D341Med (cell line): Measurements from ENCODE around the gene OMA1.
A peak's percentile ranks its signal among the peaks of the same experiment; 100 is the strongest.
"Not testable (repeated sequence)": the region's sequence is repeated elsewhere in the genome, so short reads cannot be mapped to it uniquely, and the experiment has no call there.

ENCODE experiments used
- DNase-seq: peaks from one replicate; pipeline ENCODE4 v3.0.0; 2012; ENCODE audit warnings: low spot score

Gene OMA1

DNA sequence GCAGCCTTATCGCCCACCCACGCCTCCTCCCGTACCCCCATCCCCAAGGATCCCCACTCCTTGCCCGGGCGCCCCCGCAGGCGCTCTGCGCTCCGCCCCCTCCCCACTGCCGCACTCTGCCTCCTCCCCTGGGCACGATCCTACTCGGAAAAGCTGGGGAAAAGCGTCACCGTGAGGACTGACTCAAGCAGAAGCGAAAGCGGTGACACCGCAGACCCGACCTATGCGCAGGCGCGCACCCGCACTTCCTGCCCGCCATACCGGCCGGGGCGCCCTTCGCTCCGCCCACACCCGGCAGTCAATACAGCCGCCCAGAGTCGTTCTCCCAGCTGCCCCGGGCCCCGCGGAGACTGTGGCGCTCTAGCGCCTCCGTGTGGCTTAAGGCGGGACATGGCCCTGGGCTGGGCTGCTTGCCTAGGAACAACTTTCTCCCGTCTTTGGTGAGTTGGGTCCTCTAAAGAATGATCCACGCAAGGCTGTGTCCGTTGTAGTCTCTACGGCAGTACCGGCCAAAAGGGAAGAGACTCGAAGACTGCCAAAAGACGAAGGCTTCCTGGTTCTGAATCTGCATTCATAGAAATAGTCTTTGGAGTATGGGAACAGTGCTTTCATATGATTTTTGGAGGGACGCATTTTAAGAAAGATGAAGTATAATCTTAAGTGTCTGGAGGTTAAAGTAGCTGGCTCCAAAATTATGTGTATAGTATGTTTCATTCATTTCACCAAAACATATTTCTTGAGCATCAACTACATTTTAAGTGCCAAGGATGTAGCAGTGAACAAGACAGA is at the start of gene OMA1:
Gene OMA1, minus strand, starts transcription at position 207 of the 789 bp plus-strand sequence. CDS start 7,432 bp downstream, outside the sequence.
- DNase-seq: peak; percentile 98

GRCh38 chr1:58594546-58594945 is 48.0 kb upstream of the OMA1 start:
- no peak for DNase-seq

GRCh38 chr1:58592522-58593134 is 46.1 kb upstream of the OMA1 start:
- DNase-seq: peak; percentile 31

- DNase-seq: no peak
Observed at GRCh38 chr1:58591806-58592205, 45.3 kb upstream of the OMA1 start.

DNA sequence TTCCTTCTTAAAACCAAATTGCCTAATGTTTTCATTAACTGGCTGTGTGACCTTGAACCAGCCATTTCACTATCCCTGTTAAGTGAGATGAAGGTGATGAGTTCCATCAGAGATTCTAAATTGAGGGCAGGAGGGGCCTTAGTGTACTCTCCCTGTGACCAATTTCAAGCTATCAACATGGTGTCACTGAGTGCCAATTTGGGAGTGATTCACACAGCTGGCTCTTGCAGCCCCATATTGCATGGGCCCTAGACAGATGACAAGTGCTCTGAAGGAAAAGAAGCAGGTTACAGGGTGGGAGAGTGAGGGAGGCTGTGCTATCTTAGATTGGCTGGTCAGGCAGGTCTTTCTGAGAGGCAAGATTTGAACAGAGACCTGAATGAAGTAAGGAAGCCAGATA is 43.5 kb upstream of the OMA1 start:
- no peak for DNase-seq

DNA sequence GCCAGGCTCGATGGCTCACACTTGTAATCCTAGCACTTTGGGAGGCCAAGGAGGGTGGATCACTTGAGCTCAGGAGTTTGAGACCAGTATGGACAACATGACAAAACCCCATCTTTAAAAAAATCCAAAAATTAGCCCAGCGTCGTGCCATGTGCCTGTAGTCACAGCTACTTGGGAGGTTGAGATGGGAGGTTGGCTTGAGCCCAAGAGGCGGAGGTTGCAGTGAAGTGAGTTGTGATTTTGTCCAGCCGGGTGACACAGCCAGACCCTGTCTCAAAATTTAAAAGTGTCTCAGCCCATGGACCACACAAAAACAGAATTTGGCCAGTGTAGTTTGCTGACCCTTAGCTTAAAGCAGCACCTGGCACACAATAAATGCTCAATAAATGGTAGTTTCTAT is 41.9 kb upstream of the OMA1 start:
- no peak for DNase-seq

DNA sequence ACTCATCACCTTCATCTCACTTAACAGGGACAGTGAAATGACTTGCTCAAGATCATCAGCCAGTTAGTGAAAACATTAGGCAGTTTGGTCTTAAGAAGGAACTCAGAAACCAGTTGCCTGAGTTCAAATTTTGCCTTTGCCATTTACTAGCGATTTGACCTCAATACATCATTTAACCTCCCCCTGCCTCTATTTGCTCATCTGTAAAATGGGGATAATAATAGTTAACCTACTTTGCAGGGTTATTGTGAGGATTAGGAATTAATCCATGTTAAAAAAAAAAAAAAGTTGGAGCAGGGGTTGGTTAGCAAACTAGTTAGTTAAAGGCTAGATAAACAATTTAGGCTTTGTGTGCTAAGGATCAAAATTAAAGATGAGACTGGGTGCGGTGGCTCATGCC is 41.1 kb upstream of the OMA1 start:
- no peak for DNase-seq

DNA sequence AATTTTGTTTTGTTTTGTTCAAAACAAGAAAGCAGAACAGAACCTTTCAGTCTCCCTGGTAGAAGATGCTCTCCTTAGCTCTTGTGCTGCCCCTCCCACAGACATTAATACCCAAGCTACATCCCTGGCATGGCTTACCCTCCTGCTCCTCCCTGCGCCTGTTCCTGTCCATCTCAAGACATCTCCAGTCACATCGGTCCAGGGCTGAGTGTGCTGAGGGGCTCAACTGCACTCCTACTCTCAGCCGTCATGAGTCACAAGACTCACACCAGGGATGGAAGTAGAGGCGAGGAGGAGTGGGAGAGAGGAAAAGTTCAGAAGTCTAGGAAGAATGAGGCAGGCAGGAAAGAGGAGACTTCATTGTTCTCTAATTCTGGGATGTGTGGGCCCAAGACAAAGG is 39.7 kb upstream of the OMA1 start:
- DNase-seq: no peak

- no peak for DNase-seq
Observed at GRCh38 chr1:58585581-58586151, 39.1 kb upstream of the OMA1 start.

GRCh38 chr1:58585166-58585565 is 38.6 kb upstream of the OMA1 start:
- DNase-seq: no peak

DNA sequence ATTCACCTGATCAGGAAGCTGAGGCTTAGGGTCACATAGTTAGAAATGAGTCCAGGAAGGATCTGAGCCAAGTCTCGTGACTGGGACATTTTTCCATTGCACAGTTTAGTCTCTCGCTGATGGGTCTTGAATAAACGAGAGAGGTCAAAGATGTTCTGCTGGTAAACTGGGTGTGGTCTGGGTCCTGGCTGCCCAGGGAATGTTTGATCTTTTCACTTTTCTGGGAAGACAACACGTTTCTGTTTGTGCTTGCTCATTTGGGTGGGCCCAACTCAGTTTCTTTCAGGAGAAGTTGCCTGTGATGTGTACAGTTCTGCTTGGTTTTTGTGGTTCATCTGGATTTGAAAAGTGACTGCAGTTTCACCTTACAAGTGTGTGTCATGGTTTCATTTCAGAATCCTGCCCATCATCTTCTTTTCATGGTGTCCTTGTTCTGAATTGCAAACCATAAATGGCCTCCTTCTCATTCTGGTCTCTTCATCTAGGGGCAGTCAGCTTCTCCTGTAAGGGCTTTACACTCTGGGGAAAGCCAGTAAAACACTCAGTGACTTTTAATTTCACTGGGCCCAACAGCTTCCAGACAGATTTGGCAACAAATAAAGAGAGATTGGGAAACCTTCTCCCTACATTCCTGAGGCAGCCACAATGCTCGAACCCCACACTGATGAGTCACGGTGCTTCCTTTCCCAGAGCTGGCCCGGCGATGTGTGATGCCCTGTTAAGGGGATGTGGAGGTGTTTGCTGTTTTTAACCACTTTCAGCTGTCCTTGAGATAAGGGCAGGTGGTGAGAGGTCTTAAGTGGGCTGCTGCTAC is 37.8 kb upstream of the OMA1 start:
- no peak for DNase-seq

DNA sequence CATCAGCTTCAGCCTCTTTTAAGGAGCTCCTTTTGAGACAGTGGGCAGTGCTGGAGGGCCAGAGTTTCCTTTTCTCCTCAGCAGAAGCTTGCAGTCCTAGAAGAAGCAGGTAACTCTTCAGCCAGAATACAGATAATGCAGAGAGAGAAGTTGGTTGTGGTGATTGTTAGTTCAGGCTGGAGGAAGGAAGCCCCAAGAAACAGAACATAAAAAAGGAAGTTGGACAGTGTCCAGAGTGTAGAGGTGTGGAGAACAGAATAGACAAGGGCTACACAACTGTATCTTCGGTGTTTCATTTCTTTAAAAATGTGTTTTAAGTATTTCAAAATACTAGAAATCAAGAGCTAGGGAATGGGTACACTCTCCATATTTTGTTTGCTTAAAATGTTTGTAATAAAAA is 37.0 kb upstream of the OMA1 start:
- no peak for DNase-seq

DNA sequence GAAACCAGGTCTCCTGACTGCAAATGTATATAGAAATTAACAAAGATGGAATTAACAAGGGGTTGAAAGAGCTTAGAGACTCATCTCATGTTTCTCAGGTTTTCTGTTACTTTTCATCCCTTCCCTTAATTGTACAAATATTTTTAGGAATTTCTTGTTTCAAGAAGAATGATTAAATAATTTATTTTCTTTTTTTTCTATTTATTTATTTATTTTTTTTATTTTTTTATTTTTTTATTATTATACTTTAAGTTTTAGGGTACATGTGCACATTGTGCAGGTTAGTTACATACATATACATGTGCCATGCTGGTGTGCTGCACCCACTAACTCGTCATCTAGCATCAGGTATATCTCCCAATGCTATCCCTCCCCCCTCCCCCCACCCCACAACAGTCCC is 35.6 kb upstream of the OMA1 start:
- DNase-seq: not testable (repeated sequence)

- no peak for DNase-seq
Observed at GRCh38 chr1:58581641-58582040, 35.1 kb upstream of the OMA1 start.

DNA sequence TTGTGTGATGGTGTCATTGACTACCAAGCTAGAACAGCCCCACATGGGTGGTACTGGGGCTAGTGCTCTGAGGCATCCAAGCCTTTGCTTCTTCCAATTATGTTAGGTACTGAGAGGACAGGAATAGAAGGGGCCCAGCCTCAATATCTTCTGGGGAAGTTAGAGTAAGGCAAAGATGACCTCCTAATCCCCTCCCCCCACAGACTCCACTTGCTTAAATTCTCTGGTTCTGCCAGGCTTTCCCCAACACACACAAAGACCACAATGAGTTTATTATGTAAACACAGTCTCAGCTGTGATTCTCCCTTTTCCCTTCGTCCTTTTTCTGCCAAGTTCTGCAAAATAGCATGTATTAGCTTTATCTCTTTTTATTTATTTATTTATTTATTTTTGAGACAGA is 33.7 kb upstream of the OMA1 start:
- no peak for DNase-seq

DNA sequence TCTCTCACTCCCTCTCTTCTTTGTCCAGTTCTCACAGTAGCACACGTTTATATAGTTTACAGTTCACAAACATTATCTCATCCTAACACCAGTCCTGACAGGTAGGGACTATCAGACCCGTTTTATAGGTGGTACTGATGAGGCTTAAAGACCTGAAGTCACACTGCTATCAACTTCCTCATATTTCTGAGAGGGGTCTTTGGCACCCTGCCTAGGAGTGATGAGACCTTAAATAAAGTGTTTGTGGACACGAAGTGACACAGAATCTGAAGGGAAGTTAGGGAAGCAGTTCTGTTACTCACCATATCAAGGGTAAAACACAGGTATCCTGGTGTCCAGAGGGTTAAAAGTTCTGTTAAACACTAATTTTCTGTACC is 31.1 kb upstream of the OMA1 start:
- no peak for DNase-seq

DNA sequence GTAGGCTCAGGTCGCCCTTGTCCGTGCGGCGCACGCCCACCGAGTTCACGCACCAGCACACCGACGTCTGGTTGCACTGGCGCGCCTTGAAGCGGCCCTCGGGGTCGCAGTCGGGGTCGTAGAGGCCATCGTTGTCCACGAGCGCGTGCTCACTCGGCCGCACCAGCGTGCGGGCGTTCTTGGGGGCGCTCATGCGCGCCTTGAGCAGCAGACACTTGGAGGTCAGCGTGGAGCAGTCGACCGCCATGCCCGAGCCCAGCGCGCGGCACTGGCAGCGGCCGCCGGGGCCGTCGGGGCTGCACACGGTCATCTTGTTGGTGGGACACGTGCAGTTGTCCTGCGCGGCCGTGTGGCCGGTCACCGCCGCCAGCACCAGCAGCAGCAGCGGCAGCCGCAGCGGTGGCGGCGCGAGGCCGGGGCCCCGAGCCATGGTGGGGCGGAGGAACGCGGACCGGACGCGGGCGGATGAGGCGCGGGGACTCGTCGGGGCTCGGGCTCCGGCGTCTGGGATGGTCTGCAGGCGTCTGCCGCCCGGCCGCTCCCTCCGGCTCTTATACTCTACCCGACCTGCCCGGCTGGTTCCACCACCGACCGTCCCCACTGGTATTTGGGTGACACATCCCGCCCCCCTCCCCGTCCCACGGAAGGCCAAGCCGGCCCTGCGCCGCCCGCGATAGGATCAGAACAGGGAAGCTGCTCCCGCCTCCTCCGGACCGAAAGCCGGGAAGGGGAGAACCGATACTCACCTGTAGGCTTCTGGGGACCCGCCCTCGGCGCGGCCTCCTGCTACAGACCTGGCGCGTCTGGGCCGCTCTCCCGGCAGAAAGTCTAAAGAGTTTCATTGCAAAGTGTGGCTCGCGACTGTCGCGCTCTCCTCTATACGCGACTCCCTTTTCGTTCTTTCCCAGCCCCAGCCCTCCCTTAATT is 30.5 kb upstream of the OMA1 start, which contains the start of gene TACSTD2:
Gene TACSTD2, minus strand, starts transcription at position 526 of the 927 bp plus-strand sequence. Its CDS starts 96 bp downstream, at position 430.
- peak; percentile 44 for DNase-seq

GRCh38 chr1:58576325-58576726 is 29.8 kb upstream of the OMA1 start:
- no peak for DNase-seq

DNA sequence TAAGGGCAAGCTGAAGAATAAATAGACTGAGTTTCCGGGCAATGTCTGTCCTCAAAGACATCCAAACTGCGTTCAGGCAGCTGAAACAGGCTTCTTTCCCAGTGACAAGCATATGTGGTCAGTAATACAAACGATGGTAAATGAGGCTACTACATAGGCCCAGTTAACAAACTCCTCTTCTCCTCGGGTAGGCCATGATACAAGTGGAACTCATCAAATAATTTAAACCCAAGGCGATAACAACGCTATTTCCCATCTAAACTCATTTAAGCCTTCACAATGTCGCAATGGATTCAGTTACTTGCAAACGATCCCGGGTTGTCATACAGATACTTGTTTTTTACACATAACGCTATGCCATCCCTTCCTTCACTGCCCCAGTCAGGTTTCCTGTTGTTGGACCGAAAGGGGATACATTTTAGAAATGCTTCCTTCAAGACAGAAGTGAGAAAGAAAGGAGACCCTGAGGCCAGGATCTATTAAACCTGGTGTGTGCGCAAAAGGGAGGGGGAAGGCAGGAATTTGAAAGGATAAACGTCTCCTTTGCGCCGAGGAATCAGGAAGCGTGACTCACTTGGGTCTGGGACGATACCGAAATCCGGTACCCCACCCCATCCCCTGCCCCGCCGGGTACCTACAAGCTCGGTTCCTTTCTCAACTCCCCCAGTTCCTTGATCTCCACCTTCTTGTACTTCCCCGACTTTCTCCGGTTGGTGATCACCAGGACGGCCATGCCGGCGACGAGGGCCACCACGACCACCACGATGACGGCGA is 29.2 kb upstream of the OMA1 start:
- no peak for DNase-seq

DNA sequence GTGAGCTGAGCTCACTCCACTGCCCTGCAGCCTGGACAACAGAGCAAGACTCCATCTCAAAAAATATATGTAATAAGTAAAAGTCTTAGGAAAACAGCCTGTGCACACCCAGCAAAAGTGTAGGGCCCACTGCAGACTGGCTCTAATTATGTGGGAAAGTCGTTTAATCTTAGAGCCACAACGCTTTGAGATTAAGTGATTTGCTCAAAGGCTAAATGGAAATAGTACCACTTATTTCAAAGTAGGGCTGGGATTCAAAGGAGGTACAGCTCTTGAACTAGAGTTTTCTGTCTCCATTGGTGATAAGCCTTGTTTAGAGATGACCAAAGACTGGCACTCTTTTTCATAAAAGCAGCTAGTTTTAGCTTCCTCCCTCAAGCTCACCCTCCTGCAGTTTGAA is 28.3 kb upstream of the OMA1 start:
- DNase-seq: no peak
